Measurements from ENCODE around the gene MYBPHL.
"Not testable (repeated sequence)": the region's sequence is repeated elsewhere in the genome, so short reads cannot be mapped to it uniquely, and the experiment has no call there.

GRCh38 chr1:109305991-109306390 is 820 bp downstream of the MYBPHL start:
- not testable (repeated sequence) for TF ChIP-seq EZH2 (IDR thresholded peaks at IDR 0.05; ENCODE audit: insufficient read depth, poor library complexity, severe bottlenecking); EZH2phosphoT487 (IDR thresholded peaks at IDR 0.05; ENCODE audit: insufficient read depth, low read depth)

Data from GM23248 (cell line).